A549 treated with AZD2906 at 1 μM for 4 hours (cell line): ENCODE measurements around the gene CHST14. TPM values are rescaled to one million over a fixed set of nuclear protein-coding genes. Genes with fewer than 3 reads are reported as not detected.

Experiments
- total RNA-seq: library from RNA; stranded (reverse); fragments of 200-300 nt; extraction: Qiagen RNA extraction; gene quantifications from 5 replicates; pipeline ENCODE4 v1.2.3, GENCODE V29; 2022

Gene CHST14, protein sequence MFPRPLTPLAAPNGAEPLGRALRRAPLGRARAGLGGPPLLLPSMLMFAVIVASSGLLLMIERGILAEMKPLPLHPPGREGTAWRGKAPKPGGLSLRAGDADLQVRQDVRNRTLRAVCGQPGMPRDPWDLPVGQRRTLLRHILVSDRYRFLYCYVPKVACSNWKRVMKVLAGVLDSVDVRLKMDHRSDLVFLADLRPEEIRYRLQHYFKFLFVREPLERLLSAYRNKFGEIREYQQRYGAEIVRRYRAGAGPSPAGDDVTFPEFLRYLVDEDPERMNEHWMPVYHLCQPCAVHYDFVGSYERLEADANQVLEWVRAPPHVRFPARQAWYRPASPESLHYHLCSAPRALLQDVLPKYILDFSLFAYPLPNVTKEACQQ
- 12.9 to 20.9 TPM (median 19.1 TPM) in 5 replicates for total RNA-seq

DNA sequence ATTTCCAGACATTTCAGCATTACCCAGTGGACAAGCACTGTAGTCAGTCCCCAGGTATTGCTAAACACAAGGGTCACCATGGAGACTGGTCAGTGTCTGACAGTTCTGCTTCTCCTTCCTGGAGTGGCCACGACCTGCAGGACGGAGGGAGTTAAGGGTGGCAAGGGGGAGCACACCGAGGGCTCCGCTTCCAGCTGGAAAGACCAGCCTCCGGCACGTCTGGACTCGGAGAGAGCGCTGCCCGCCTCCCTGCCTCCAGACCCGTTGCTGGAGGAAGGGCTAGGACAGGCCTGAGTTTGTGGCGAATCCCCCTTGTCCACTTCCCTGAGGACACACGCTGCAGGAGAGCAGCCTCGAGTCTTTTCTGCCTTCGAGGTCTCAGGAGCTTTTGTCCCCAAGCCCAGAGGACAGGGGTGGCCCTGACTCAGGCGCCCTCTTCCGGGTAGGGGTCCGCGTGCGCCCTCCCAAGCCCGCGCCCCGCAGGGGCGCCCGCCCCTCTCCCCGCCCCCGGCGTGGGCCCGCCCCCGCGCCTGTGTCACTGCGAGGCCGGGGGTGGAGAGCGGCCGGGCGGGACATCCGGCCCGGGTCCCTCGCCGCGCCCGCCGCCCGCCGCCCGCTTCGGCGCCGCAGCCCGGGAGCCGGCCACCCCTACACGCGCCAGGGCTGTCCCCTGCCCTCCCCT, at the start of gene CHST14:
CHST14 (plus strand) TSS at position 562 of the 682 bp plus-strand sequence. CDS start 230 bp downstream, outside the sequence.

DNA sequence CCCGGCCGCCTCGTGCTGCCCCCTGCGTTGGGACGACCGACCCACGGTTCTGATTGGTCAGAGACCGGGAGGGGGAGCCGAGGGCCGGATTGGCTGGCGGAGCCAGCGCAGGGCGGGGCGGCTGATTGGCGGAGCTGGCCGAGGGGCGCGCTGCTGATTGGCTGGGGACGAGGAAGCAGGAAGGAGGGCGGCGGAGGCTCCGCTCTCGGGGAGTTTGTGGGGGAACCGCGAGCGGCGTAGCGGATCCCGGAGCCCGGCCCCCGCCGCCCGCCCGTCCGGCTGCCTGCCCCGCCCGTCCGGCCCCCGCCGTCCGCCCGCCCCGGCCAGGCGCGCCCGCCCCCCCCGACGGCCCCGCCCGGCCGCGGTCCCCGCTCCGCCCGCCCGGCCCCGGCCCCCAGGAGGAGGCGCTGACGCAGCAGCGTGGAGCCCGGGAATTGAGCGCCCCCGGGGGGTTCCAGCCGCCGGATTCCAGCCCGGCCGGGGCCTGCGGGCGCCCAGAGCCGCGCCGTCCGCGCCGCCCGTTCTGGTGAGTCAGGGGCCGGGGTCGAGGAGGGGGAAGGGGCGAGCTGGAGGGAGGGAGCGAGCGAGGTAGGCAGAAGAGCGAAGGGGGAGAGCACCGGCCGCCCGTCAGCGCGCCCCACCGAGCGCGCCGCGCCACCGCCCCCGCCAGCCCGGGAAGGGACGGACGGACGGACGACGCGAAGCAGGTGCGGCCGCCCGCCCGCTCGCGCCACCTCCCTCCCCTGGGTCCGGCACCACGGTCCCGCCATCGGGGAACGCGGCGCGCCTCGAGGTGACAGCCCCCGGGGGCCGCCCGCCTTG, 29.8 kb upstream of the CHST14 start, which contains the start of gene BAHD1:
BAHD1 (plus strand) TSS at position 211 of the 822 bp plus-strand sequence. CDS start 17,512 bp downstream, outside the sequence.

Other genes starting within 250 kb of the CHST14 start
- gene PAK6, start 231.9 kb upstream of the CHST14 start, total RNA-seq = 0.21 to 0.46 TPM (median 0.29 TPM) in 5 replicates
- gene ANKRD63, start 187.9 kb upstream of the CHST14 start, total RNA-seq = 0.24 to 0.43 TPM (median 0.33 TPM) in 5 replicates
- 0.38 to 0.97 TPM (median 0.84 TPM) in 5 replicates for gene PLCB2, start 163.0 kb upstream of the CHST14 start, total RNA-seq
- gene INAFM2, start 147.3 kb upstream of the CHST14 start, total RNA-seq = 5.7 to 7.8 TPM (median 6.6 TPM) in 5 replicates
- 19.1 to 21.4 TPM (median 20.8 TPM) in 5 replicates for gene CCDC9B, start 130.0 kb upstream of the CHST14 start, total RNA-seq
- not detected in 5 replicates for gene PHGR1, start 120.0 kb upstream of the CHST14 start, total RNA-seq
- 1.00 to 2.5 TPM (median 1.8 TPM) in 5 replicates for gene DISP2, start 112.8 kb upstream of the CHST14 start, total RNA-seq
- gene KNSTRN, start 88.3 kb upstream of the CHST14 start, total RNA-seq = 43.0 to 56.5 TPM (median 47.7 TPM) in 5 replicates
- gene IVD, start 65.2 kb upstream of the CHST14 start, total RNA-seq = 11.1 to 12.9 TPM (median 11.7 TPM) in 5 replicates
- 9.8 to 11.7 TPM (median 11.2 TPM) in 5 replicates for gene BAHD1, start 30.0 kb upstream of the CHST14 start, total RNA-seq
- 11.0 to 22.3 TPM (median 13.3 TPM) in 5 replicates for gene CCDC32, start 94.1 kb downstream of the CHST14 start, total RNA-seq
- gene RPUSD2, start 98.3 kb downstream of the CHST14 start, total RNA-seq = 12.8 to 17.5 TPM (median 15.8 TPM) in 5 replicates
- gene KNL1, start 123.3 kb downstream of the CHST14 start, total RNA-seq = 5.3 to 8.2 TPM (median 6.1 TPM) in 5 replicates
- 17.9 to 21.0 TPM (median 20.6 TPM) in 5 replicates for gene RAD51, start 224.2 kb downstream of the CHST14 start, total RNA-seq